ENCODE measurements around the gene PXDN.

DNA sequence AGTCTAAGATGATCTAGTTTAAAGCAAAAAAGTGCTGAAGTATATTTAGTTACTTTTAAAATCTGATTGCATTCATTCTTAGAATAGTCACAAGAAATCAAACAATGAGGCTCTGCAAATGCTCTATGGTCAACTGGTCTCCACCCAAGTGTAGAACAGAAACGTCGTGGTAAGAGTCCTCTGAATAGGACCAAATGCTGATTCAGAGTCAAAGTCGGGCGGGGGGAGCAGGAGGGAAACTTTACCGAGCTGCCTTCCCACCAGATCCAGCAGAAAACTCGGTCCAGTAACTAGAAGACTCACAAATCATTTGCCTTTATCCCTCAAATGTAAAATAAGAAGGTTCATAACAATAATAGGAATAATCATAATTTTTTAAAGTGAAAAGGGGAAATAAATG is 46.2 kb upstream of the PXDN start:
- TF ChIP-seq, protein P1, sequence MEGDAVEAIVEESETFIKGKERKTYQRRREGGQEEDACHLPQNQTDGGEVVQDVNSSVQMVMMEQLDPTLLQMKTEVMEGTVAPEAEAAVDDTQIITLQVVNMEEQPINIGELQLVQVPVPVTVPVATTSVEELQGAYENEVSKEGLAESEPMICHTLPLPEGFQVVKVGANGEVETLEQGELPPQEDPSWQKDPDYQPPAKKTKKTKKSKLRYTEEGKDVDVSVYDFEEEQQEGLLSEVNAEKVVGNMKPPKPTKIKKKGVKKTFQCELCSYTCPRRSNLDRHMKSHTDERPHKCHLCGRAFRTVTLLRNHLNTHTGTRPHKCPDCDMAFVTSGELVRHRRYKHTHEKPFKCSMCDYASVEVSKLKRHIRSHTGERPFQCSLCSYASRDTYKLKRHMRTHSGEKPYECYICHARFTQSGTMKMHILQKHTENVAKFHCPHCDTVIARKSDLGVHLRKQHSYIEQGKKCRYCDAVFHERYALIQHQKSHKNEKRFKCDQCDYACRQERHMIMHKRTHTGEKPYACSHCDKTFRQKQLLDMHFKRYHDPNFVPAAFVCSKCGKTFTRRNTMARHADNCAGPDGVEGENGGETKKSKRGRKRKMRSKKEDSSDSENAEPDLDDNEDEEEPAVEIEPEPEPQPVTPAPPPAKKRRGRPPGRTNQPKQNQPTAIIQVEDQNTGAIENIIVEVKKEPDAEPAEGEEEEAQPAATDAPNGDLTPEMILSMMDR (IDR thresholded peaks at IDR 0.05), result no peak
- TF ChIP-seq EP300 (IDR thresholded peaks at IDR 0.05) (no peak), POLR2A (IDR thresholded peaks at IDR 0.05) (no peak)

All from stomach (tissue), 4 donors.